Measurements from ENCODE around the gene ITGAV. TPM values are rescaled to one million over a fixed set of nuclear protein-coding genes. Genes with fewer than 3 reads are reported as not detected.

Gene ITGAV
- total RNA-seq, 4 donors from 2014 or later, result 28.9 to 67.0 (median 52.1) TPM

DNA sequence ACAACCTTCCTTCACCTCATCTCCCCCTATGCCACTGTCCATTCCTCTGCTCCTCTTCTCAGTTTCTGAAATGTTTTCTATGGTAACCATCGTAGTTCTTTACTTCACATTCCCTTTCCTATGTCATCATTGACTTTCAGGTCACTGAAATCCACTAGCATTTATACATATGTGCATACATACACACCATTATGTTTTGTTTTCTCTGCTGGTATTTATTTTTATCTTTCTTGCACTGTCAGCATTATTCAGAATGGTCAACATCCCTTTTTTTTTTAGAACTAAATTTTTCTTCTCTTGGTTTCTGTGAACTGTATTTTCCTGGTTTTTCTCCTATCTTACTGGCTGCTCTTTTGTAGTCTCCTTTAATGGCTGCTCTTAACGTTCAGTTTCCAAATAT, 33.2 kb downstream of the ITGAV start:
- TF ChIP-seq POLR2A (IDR thresholded peaks at IDR 0.05) (no peak), POLR2AphosphoS5 (IDR thresholded peaks at IDR 0.05) (no peak), EP300 (IDR thresholded peaks at IDR 0.05; ENCODE audit: low read depth) (no peak)
- TF ChIP-seq, protein P1, sequence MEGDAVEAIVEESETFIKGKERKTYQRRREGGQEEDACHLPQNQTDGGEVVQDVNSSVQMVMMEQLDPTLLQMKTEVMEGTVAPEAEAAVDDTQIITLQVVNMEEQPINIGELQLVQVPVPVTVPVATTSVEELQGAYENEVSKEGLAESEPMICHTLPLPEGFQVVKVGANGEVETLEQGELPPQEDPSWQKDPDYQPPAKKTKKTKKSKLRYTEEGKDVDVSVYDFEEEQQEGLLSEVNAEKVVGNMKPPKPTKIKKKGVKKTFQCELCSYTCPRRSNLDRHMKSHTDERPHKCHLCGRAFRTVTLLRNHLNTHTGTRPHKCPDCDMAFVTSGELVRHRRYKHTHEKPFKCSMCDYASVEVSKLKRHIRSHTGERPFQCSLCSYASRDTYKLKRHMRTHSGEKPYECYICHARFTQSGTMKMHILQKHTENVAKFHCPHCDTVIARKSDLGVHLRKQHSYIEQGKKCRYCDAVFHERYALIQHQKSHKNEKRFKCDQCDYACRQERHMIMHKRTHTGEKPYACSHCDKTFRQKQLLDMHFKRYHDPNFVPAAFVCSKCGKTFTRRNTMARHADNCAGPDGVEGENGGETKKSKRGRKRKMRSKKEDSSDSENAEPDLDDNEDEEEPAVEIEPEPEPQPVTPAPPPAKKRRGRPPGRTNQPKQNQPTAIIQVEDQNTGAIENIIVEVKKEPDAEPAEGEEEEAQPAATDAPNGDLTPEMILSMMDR (IDR thresholded peaks at IDR 0.05), result no peak
- no peak overlapping the region for H3K4me3 ChIP-seq
- no peaks in the 10 kb centered on the region for H3K27me3 ChIP-seq
- intact Hi-C loops (cut with DNase I; ENCODE audit: low total_unique reads), result no loop called here
- peaks cover 0 to 30% (median 6%) of the 10 kb centered on the region in 4 donors for H3K36me3 ChIP-seq
- no peak overlapping the region for H3K27ac ChIP-seq
- no peaks in the 10 kb centered on the region for H3K4me1 ChIP-seq
- in situ Hi-C loops (cut with MboI; ENCODE audit: low pct_ligation_motif_present in 1 of 4, low pct_unique_long_range_greater_than_20kb in 1 of 4, low sequenced_read_pairs in 3 of 4), result no loop called here
- DNase-seq, result no peak
- WGBS, 2 donors (ENCODE audit: low coverage in 1 of 2), result 64 to 83% methylated on average over 2 of the region's 2 CpGs
- no peaks in the 10 kb centered on the region for H3K9me3 ChIP-seq

DNA sequence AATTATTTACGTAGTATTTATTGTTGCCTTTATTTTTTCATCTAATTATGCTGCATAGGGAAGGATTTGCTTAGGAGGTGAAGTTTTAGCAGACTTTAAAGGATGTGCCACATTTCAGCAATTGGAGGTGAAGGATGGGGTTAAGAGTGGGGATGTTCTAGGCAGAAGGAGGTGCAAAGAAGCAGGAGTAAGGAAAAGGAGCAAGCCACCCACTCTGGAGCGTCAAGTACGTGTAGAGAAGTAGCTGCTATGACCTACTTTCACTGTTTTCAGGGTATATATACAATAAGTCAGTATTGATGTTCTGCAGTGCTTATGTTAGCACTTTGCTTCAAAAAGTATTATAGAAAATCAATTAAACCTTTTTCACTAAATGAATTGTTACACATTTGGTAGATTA, 34.4 kb downstream of the ITGAV start:
- no peak overlapping the region for H3K27ac ChIP-seq
- H3K36me3 ChIP-seq, result peaks cover 0 to 30% (median 6%) of the 10 kb centered on the region in 4 donors
- H3K27me3 ChIP-seq, result no peaks in the 10 kb centered on the region
- no peak for DNase-seq
- H3K4me3 ChIP-seq, result no peak overlapping the region
- 85 to 95% methylated on average over 3 of the region's 3 CpGs for WGBS, 2 donors (ENCODE audit: low coverage in 1 of 2)
- intact Hi-C loops (cut with DNase I; ENCODE audit: low total_unique reads), result no loop called here
- H3K9me3 ChIP-seq, result no peaks in the 10 kb centered on the region
- no peaks in the 10 kb centered on the region for H3K4me1 ChIP-seq
- TF ChIP-seq POLR2AphosphoS5 (IDR thresholded peaks at IDR 0.05), result no peak
- in situ Hi-C loops (cut with MboI; ENCODE audit: low pct_ligation_motif_present in 1 of 4, low pct_unique_long_range_greater_than_20kb in 1 of 4, low sequenced_read_pairs in 3 of 4), result no loop called here

- Histone ChIP-seq H3K4me3 (no peak overlapping the region), H3K4me1 (no peaks in the 10 kb centered on the region), H3K9me3 (no peaks in the 10 kb centered on the region), H3K27ac (no peak overlapping the region), H3K27me3 (no peaks in the 10 kb centered on the region), H3K36me3 (peaks cover 0 to 10% (median 0%) of the 10 kb centered on the region in 4 donors)
- intact Hi-C loops (cut with DNase I; ENCODE audit: low total_unique reads) (no loop called here), in situ Hi-C loops (cut with MboI; ENCODE audit: low pct_ligation_motif_present in 1 of 4, low pct_unique_long_range_greater_than_20kb in 1 of 4, low sequenced_read_pairs in 3 of 4) (no loop called here)
- no peak for TF ChIP-seq POLR2AphosphoS5 (IDR thresholded peaks at IDR 0.05)
- no peak for TF ChIP-seq EP300 (IDR thresholded peaks at IDR 0.05; ENCODE audit: low read depth)
- TF ChIP-seq, protein P1 (IDR thresholded peaks at IDR 0.05), result no peak
- TF ChIP-seq POLR2A (IDR thresholded peaks at IDR 0.05), result no peak
- no peak for DNase-seq
- WGBS, 2 donors (ENCODE audit: low coverage in 1 of 2), result 69 to 77% methylated on average over 1 of the region's 1 CpG
Observed at GRCh38 chr2:186629250-186629996, 39.6 kb downstream of the ITGAV start.

- intact Hi-C loops (cut with DNase I; ENCODE audit: low total_unique reads), result no loop called here
- 94 to 95% methylated on average over 2 of the region's 2 CpGs for WGBS, 2 donors (ENCODE audit: low coverage in 1 of 2)
Observed at GRCh38 chr2:186632417-186632816, 42.6 kb downstream of the ITGAV start.

More at GRCh38 chr2:186632417-186632816, 42.6 kb downstream of the ITGAV start:
- H3K36me3 ChIP-seq, result peaks cover 0 to 3% (median 0%) of the 10 kb centered on the region in 4 donors
- in situ Hi-C loops (cut with MboI; ENCODE audit: low pct_ligation_motif_present in 1 of 4, low pct_unique_long_range_greater_than_20kb in 1 of 4, low sequenced_read_pairs in 3 of 4), result no loop called here
- H3K4me1 ChIP-seq, result no peaks in the 10 kb centered on the region
- DNase-seq, result no peak
- TF ChIP-seq POLR2AphosphoS5 (IDR thresholded peaks at IDR 0.05) (no peak), EP300 (IDR thresholded peaks at IDR 0.05; ENCODE audit: low read depth) (no peak), POLR2A (IDR thresholded peaks at IDR 0.05) (no peak)
- TF ChIP-seq, protein P1 (IDR thresholded peaks at IDR 0.05), result no peak
- H3K27ac ChIP-seq, result no peak overlapping the region
- H3K27me3 ChIP-seq, result no peaks in the 10 kb centered on the region
- H3K9me3 ChIP-seq, result no peaks in the 10 kb centered on the region
- H3K4me3 ChIP-seq, result no peak overlapping the region
